HG03135 (cell line): Measurements from ENCODE around the gene ICA1L.
"Not testable (repeated sequence)": the region's sequence is repeated elsewhere in the genome, so short reads cannot be mapped to it uniquely, and the experiment has no call there.

Experiments
- ATAC-seq: cut with Tn5 transposase; IDR thresholded peaks from one replicate; pipeline ENCODE4 v1.9.1; 2021; ENCODE audit warnings: mild to moderate bottlenecking, moderate library complexity; ENCODE audit not compliant: unreplicated experiment

Gene ICA1L

DNA sequence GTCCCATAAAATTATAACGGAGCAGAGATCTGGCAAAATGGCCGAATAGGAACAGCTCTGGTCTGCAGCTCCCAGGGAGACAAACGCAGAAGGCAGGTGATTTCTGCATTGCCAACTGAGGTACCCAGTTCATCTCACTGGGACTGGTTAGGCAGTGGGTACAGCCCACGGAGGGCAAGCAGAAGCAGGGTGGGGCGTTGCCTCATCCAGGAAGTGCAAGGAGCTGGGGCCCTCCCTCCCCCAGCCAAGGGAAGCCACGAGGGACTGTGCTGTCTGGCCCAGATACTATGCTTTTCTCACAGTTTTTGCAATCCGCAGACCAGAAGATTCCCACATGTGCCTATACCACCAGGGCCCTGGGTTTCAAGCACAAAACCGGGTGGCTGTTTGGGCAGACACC lies 22.8 kb downstream of the ICA1L start:
- no peak for ATAC-seq

DNA sequence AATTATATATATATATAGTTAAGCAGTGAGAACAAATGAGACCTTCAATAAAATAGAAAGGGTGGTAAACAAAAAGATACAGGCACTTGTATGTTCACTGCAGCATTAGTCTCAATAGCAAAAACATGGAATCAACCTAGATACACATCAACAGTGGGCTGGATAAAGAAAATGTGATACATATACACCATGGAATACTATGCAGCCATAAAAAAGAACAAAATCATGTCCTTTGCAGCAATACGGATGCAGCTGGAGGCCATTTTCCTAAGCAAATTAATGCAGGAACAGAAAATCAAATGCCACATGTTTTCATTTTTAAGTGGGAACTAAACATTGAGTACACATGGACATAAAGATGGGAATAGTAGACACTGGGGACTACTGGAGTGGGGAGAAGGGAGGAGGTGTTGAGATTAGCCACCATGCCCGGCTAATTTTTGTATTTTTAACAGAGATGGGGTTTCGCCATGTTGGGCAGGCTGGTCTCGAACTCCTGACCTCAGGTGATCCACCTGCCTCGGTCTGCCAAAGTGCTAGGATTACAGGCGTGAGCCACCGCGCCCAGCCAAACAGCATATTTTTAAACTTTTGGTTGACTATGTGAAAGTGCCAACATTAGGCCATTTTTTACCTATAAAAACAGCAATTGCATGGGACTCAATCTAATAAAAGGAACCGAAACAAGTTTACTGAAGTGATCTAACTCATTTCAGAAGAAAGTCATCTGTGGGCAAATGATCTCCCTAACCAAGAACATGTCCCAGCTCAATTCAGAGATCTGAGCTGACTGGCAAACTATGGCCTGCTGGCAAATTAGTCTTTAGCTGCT lies 23.7 kb downstream of the ICA1L start:
- ATAC-seq, result no peak

- no peak for ATAC-seq
These were observed 26.9 kb downstream of the ICA1L start for GRCh38 chr2:202844656-202845055.

DNA sequence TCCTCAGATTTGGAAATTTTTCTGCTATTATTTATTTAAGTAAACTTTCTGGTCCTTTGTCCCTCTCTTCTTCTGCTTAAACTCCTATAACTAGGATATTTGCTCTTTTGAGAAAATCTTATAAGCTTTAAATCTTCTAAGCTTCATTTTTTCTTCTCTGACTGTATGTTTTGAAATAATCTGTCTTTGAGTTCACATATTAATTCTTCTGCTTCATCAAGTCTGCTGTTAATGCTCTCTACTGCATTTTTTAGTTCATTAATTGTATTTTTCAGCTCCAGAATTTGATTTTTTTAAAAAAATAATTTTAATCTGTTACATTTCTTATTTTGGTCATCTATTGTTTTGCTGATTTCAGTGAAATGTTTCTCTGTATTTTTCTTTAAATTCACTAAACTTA lies 28.9 kb downstream of the ICA1L start:
- no peak for ATAC-seq

DNA sequence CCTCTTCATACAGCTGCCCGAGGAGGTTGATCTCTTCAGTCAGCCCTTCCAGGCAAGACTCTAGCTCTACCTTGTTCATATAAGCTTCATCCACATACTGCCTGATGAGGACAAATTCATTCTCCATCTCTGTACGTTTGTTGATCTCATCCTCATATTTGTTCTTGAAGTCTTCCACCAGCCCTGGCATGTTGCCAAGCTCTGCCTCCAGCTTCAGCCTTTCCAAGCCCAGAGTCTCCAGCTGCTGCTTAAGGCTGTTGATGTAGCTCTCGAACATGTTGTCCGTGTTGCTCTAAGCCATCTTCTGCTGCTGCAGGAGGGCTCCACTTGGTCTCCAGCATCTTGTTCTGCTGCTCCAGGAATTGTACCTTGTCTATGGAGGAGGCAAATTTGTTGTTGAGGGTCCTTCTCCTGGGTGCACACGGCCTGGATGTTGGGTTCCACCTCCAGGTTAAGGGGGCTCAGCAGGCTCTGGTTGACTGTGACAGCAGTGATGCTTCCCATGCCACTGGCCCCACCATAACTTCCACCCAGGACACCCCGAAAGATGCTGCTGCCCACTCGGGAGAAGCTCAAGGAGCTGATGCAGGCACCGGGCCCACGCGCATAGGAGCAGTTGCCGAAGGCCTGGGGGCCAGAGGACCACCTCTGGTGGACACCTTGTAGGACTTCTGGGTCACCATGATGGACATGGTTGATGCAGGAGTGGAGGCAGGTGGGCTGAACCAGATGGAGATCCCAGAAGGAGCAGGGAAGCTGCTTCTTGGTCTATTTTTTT lies 30.3 kb downstream of the ICA1L start:
- no peak for ATAC-seq

DNA sequence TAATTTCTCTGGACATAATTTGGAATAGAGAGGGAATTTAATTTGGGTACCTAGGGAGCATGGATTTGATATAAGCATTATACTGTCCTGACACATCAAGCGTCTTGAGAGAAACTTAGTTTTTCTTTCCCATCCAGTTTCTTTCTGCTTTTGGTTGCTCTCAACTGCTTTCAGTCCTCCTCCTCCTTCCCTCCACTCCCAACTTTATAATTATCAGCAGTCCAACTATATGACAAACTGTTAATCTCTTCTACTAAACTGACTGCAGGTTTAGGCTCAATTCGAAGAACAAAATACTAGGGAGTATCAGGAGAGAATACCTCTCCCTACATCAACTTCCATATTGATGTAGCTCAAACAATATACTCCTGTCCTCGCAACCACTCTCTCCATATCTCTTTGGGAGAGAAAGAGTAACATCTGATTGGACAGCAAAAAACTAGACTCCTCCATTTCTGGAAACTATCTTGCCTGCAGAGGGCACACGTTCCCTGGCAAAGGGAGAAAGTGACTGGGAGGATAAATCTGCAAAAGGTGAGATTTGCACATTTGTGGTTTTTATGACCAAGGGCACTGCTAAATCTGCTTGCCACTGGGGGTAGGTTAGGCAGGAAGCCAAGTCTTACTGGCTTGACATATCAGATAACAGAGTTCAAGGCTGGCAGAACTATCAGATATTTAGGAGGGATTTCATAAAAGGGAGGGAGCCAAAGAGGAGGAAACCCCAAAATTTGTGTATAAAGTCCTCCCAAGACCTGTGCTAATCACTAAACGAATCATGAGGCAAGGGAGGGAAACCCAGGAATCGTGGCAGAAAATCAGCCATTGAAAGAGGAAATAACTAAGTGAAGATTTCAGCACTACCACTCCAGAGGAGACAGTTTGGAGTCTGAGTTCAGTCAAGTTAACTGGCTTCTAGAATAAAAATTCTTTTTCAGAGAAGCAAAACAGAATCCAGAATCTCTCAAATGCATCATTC lies 40.0 kb downstream of the ICA1L start:
- ATAC-seq, result no peak

- no peak for ATAC-seq
These were observed 46.7 kb downstream of the ICA1L start for GRCh38 chr2:202824901-202825300.

DNA sequence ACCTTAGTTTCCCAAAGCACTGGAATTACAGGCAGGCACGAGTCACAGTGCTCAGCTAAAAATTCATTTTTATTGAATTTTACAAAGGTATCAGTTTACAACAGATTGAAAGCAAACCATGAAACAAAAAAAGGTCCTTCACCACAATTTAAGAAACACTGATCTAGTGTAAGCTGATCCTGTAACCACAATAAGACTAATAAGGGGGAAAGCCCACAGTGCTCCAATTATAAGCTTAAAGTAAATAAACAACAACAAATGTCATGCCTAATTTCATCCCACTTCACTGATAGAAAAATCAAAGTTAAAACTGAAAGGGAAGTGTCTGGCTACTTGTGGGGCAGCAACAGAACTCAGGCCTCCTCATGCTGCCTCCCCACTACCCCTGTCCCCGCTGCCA lies 49.2 kb downstream of the ICA1L start:
- ATAC-seq, result no peak

- ATAC-seq, result no peak
These were observed 50.1 kb downstream of the ICA1L start for GRCh38 chr2:202821206-202822160.

GRCh38 chr2:202818321-202818720 lies 53.2 kb downstream of the ICA1L start:
- ATAC-seq, result no peak

DNA sequence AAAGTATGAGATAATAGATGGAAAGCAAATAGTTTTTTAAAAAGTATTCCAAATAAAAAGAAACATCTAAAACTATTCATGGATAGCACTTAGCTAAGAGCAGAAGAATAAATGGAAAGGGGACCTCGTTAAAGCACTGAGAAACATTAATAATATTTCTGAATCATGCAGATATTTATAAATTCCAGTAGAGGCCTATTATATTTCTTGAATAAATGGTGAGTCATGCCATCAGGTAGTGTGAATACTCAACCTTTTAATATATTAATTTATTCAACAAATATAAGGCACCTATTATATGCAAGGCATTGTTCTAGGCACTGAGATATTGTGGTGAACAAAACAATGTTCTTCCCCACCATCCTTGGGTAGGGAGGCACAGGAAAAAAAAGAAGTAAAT lies 53.8 kb downstream of the ICA1L start:
- ATAC-seq, result no peak

GRCh38 chr2:202815548-202816360 lies 55.8 kb downstream of the ICA1L start:
- ATAC-seq, result no peak

- no peak for ATAC-seq
These were observed 57.3 kb downstream of the ICA1L start for GRCh38 chr2:202814226-202814625.

DNA sequence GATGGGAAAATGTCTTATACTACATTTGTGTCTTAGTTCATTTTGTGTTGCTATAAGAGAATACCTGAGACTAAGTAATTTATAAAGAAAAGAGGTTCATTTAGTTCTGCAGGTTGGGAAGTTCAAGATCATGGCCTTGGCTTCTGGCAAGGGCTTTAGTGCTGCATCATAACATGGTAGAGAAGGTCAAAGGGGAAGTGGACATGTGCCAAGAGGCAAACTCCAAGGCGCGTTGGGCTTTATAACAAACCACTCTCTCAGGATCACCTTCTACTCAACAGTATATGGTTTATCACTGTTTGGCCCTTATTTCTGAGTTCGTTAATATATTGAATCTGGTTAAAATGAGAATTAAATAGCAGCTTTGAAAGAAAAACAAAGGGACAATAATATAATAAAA lies 58.2 kb downstream of the ICA1L start:
- ATAC-seq, result no peak

DNA sequence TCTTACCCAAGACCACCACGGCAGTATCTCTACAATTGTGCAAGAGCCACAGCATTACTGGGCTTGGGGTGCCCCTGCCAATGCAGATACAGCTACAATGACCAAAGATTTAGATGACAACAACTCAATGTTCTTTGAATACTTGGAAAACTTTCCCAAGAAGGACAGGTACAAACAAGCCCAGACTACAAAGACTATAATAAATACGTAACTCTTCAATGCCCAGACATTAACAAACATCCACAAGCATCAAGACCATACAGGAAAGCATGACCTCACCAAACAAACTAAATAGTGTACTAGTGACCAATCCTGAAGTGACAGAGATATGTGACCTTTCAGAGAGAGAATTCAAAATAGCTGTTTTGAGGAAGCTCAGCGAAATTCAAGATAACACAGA lies 62.8 kb downstream of the ICA1L start:
- ATAC-seq, result no peak

DNA sequence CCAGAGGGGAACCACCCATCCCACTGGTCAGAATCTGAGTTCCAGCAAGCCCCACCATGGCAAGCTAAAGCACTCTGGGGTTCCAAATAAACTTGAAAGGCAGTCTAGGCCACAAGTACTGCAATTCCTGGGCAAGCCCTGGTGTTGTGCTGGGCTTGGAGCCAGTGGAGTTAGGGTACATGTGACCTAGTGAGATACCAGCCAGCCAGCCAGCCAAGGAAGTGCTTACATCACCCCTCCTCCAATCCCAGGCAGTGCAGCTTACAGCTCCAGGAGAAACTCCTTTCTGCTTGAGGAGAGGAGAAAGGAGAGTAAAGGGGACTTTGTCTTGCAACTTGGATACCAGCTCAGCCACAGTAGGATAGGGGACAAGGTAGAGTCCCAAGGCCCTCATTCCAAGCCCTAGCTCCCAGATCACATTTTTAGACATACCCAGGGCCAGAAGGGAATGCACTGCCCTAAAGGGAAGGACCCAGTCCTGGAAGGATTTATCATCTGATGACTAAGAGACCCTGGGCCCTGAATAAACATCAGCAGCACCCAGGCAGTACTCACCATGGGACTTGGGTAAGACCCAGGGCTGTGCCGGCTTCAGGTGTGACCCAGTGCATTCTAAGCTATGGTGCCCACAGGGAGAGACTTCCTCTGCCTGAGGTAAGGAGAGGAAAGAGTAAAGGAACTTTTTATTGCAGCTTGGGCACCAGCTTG lies 64.0 kb downstream of the ICA1L start:
- ATAC-seq, result not testable (repeated sequence)

DNA sequence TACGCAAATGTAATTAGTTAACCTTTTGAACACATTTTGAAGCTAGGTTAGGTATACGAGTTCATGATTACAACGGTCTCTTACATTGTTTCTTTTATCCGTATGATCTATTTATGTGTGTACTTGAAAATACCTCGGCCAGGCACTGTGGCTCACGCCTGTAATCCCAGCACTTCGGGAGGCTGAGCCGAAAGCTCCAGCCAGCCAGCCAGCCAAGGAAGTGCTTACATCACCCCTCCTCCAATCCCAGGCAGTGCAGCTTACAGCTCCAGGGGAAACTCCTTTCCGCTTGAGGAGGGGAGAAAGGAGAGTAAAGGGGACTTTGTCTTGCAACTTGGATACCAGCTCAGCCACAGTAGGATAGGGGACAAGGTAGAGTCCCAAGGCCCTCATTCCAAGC lies 65.7 kb downstream of the ICA1L start:
- not testable (repeated sequence) for ATAC-seq

GRCh38 chr2:202797944-202798343 lies 73.6 kb downstream of the ICA1L start:
- ATAC-seq, result no peak
